ENCODE measurements around the gene TMEM184C.

- no peak for TF ChIP-seq CTCF (IDR thresholded peaks at IDR 0.05)
- no peak for TF ChIP-seq POLR2A (IDR thresholded peaks at IDR 0.05)
Observed at GRCh38 chr4:147597561-147597960, 19.6 kb upstream of the TMEM184C start.
